OCI-LY7 (cell line): ENCODE data around the gene PUM2. TPM values are rescaled to one million over a fixed set of nuclear protein-coding genes. Genes with fewer than 3 reads are reported as not detected.
A peak's percentile ranks its signal among the peaks of the same experiment; 100 is the strongest.

Source experiments
- BruUV-seq: library from RNA; stranded (reverse); fragments of 400-500 nt; replicated peaks from 2 replicates; lab custom pipeline; 2021; lab: Mats Ljungman, UMichigan
- CTCF ChIA-PET: fragments of 300-600 bp; sonication (Branson Sonifier 250); formaldehyde crosslinking; loops from one replicate; lab custom pipeline; 2022; ENCODE audit warnings: antibody characterized with exemption; ENCODE audit not compliant: unreplicated experiment; lab: Charles Lee
- POLR2A ChIA-PET: fragments of 300-600 bp; sonication (Branson Sonifier 250); formaldehyde crosslinking; loops from one replicate; lab custom pipeline; 2022; ENCODE audit warnings: antibody characterized with exemption; lab: Charles Lee
- DNase-seq: peaks from one replicate; pipeline ENCODE4 v3.0.0-alpha.2; 2015; ENCODE audit warnings: low spot score
- H2AFZ ChIP-seq: fragments of 200-600 bp; sonication (generic), shearing (Covaris generic); 2 replicates; pipeline ENCODE4 v1.6.1; 2014; ENCODE audit warnings: mild to moderate bottlenecking, antibody characterized with exemption, low read length, moderate library complexity
- H3K27ac ChIP-seq: fragments of 200-600 bp; sonication (generic); 2 replicates; pipeline ENCODE4 v1.5.1; 2014; ENCODE audit warnings: mixed run types, low read depth, mild to moderate bottlenecking, moderate library complexity, low read length, inconsistent platforms; ENCODE audit not compliant: poor library complexity, severe bottlenecking
- H3K36me3 ChIP-seq: fragments of 200-600 bp; sonication (generic); 2 replicates; pipeline ENCODE4 v1.6.1; 2014; ENCODE audit warnings: mild to moderate bottlenecking, antibody characterized with exemption, low read length, moderate library complexity, mixed read lengths; ENCODE audit not compliant: insufficient read depth
- H3K4me1 ChIP-seq: fragments of 200-600 bp; sonication (generic); 2 replicates; pipeline ENCODE4 v1.5.1; 2014; ENCODE audit warnings: mild to moderate bottlenecking, low read length; ENCODE audit not compliant: insufficient read depth, poor library complexity, severe bottlenecking
- H3K4me2 ChIP-seq: fragments of 200-600 bp; sonication (generic); 2 replicates; pipeline ENCODE4 v1.6.1; 2014; ENCODE audit warnings: mild to moderate bottlenecking, low read length
- H3K4me3 ChIP-seq: fragments of 200-600 bp; sonication (generic); 2 replicates; pipeline ENCODE4 v1.5.1; 2014; ENCODE audit warnings: mild to moderate bottlenecking, low read depth, low read length; ENCODE audit not compliant: poor library complexity, severe bottlenecking
- H3K79me2 ChIP-seq: fragments of 200-600 bp; sonication (generic); 2 replicates; pipeline ENCODE4 v1.6.1; 2016; ENCODE audit warnings: low read depth, mild to moderate bottlenecking, low read length, moderate library complexity, mixed read lengths; ENCODE audit not compliant: insufficient read depth
- H3K9me2 ChIP-seq: fragments of 200-600 bp; sonication (generic); 2 replicates; pipeline ENCODE4 v1.6.1; 2016; ENCODE audit warnings: mild to moderate bottlenecking, low read length, mixed read lengths; ENCODE audit not compliant: insufficient read depth
- H3K9me3 ChIP-seq: fragments of 200-600 bp; sonication (generic); 2 replicates; pipeline ENCODE4 v1.6.1; 2014; ENCODE audit warnings: mild to moderate bottlenecking, mixed run types, low read length, mixed read lengths
- H4K20me1 ChIP-seq: fragments of 200-600 bp; sonication (generic); 2 replicates; pipeline ENCODE4 v1.6.1; 2014; ENCODE audit warnings: mild to moderate bottlenecking, antibody characterized with exemption, low read length, moderate library complexity, mixed read lengths; ENCODE audit not compliant: insufficient read depth
- EZH2phosphoT487 ChIP-seq: fragments of 200-600 bp; sonication (generic); IDR thresholded peaks from 2 replicates; pipeline ENCODE4 v1.6.1; 2018; ENCODE audit warnings: low read depth, borderline replicate concordance, mild to moderate bottlenecking, mixed run types, antibody characterized with exemption, low read length, moderate library complexity, mixed read lengths
- intact Hi-C: fragments of 100-400 bp; cut with micrococcal nuclease; formaldehyde crosslinking; loops from one replicate; pipeline ENCODE4 v1.10.0; 2022; ENCODE audit not compliant: unreplicated experiment
- total RNA-seq, 2 experiments: library from RNA; depleted of rRNA in 1 of 2; stranded (reverse); fragments of >200 nt in 1 of 2; shearing (Covaris generic) in 1 of 2; gene quantifications; 2 replicates each; pipeline ENCODE4 v1.2.3, GENCODE V29; 2014 to 2022
- TF ChIP-seq, protein P1 (sequence below): fragments of 200-600 bp; sonication (generic); conservative IDR thresholded peaks from 2 replicates; pipeline ENCODE4 v1.5.1; 2014; ENCODE audit warnings: mild to moderate bottlenecking, antibody characterized with exemption, low read length, moderate library complexity, mixed read lengths

PUM2 gene
- total RNA-seq, 2 experiments from 2014 or later = 48.2 to 122 TPM

DNA sequence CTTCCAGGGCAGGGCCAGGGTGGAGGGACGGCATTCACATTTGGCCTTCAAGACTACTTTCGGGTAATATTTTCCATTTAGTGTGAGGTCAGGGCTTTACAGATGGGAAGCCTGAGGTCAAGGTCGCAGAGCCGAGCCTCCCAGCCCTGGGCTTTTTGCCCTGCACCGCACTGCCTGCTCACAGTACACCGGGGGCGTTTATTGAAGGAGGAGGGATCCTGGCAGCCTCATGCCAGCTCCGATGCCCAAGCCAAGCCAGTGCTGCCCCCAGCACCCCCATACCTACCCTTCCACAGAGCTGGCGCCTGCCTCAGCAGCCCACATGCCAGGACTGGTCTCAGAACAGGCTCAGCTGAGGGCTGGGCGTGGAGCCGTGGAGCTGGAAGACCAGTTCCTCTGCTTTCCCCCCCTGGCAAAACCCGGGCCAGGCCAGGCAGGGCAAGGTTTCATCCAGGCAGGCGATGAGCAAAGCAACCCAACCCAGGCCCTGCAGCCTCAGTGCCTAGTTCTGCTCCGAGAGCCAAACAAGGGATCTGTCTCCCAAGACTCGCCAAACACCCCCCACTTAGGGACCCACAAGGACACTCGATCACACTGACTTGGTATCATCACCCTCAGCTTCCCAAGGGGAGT lies 137.7 kb downstream of the PUM2 start:
- Histone ChIP-seq H3K4me1 (peaks cover 26% of the 10 kb centered on the region), H3K27ac (no peak overlapping the region), H4K20me1 (no peaks in the 10 kb centered on the region), H3K79me2 (no peaks in the 10 kb centered on the region), H3K4me3 (no peak overlapping the region), H3K4me2 (peak overlapping the region; percentile 24; the same call in 1 of the 2 replicates), H3K9me3 (no peaks in the 10 kb centered on the region), H3K9me2 (no peaks in the 10 kb centered on the region), H3K36me3 (no peaks in the 10 kb centered on the region), H2AFZ (no peak overlapping the region)
- POLR2A ChIA-PET = no interaction called here
- BruUV-seq = no TSS peak
- intact Hi-C loops = no loop called here
- TF ChIP-seq, protein P1, sequence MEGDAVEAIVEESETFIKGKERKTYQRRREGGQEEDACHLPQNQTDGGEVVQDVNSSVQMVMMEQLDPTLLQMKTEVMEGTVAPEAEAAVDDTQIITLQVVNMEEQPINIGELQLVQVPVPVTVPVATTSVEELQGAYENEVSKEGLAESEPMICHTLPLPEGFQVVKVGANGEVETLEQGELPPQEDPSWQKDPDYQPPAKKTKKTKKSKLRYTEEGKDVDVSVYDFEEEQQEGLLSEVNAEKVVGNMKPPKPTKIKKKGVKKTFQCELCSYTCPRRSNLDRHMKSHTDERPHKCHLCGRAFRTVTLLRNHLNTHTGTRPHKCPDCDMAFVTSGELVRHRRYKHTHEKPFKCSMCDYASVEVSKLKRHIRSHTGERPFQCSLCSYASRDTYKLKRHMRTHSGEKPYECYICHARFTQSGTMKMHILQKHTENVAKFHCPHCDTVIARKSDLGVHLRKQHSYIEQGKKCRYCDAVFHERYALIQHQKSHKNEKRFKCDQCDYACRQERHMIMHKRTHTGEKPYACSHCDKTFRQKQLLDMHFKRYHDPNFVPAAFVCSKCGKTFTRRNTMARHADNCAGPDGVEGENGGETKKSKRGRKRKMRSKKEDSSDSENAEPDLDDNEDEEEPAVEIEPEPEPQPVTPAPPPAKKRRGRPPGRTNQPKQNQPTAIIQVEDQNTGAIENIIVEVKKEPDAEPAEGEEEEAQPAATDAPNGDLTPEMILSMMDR = no peak
- TF ChIP-seq EZH2phosphoT487 = no peak
- no peak for DNase-seq
- CTCF ChIA-PET = no interaction called here

DNA sequence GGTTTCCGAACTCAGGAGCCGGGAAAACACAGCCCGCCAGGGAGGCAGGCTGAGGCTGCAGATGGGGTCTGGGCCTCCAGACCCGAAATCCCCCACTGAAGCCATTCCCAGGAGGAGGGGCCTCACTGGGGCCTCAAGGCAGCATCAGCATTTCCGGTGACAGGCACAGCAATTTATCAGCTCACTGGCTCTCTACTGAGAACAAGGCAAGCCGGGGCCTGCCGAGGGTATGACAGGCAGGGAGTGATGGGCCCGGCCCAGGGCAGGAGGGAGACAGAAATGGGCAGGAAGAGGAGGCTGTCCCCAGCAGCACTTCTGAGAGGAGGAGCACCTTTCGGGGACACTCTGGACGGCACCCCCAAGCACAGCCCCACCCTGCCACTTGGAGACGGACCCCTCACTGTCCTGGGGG lies 138.2 kb downstream of the PUM2 start:
- Histone ChIP-seq H3K4me1 (peaks cover 27% of the 10 kb centered on the region), H3K27ac (no peak overlapping the region), H3K4me3 (no peak overlapping the region), H4K20me1 (no peaks in the 10 kb centered on the region), H2AFZ (no peak overlapping the region), H3K79me2 (no peaks in the 10 kb centered on the region), H3K4me2 (no peak overlapping the region; the same call in 1 of the 2 replicates), H3K9me3 (no peaks in the 10 kb centered on the region), H3K36me3 (no peaks in the 10 kb centered on the region), H3K9me2 (no peaks in the 10 kb centered on the region)
- no TSS peak for BruUV-seq
- POLR2A ChIA-PET = no interaction called here
- peak; percentile 48 for DNase-seq
- CTCF ChIA-PET = no interaction called here
- intact Hi-C loops = no loop called here
- no peak for TF ChIP-seq EZH2phosphoT487
- TF ChIP-seq, protein P1 = no peak

DNA sequence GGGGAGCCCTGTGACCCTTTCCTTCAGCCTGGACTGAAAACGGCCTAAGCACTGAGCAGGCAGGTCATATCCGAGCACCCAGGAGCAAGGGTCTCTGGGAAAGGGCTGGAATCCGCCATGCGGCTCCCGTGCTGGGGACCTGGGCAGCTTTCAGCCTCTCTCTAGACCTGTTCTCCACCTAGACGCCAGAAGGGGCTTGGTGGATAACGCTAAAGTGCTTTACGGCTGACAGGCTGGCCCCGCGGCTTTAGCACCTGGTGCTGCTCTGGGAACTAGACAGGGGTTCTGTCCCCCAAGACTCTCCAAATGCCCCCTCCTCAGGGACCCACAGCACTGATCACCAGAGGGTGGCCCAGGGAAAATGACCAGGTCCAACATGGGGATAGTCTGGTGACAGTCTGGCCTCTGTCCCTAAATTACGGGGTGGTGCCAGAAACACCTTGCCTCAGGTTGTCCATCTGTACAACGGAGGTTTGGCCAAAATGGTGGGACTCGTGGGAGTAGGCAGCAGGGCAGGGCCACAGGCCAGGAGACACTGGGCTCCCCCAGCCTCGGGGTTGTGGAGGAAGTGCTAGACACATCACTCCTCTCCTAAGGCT lies 138.7 kb downstream of the PUM2 start:
- H3K36me3 ChIP-seq = no peaks in the 10 kb centered on the region
- no peaks in the 10 kb centered on the region for H4K20me1 ChIP-seq
- no peak overlapping the region for H3K4me3 ChIP-seq
- BruUV-seq = no TSS peak
- no peak for DNase-seq
- H3K9me2 ChIP-seq = no peaks in the 10 kb centered on the region
- ChIA-PET CTCF (no interaction called here), POLR2A (interaction anchor here (0.6 to 1.3 kb wide), 2 partner anchors 20 to 115 kb away, joined by 4 to 5 read pairs; no protein-coding TSS in a partner anchor)
- no peaks in the 10 kb centered on the region for H3K9me3 ChIP-seq
- peaks cover 32% of the 10 kb centered on the region for H3K4me1 ChIP-seq
- no peak overlapping the region; the same call in 1 of the 2 replicates for H3K4me2 ChIP-seq
- no peak overlapping the region for H3K27ac ChIP-seq
- no peaks in the 10 kb centered on the region for H3K79me2 ChIP-seq
- H2AFZ ChIP-seq = no peak overlapping the region
- intact Hi-C loops = no loop called here
- TF ChIP-seq, protein P1 = no peak
- no peak for TF ChIP-seq EZH2phosphoT487
